Femur (tissue), 1 donor: ENCODE results near the gene ENGASE.

Experiments used
- DNase-seq: peaks from one replicate; pipeline ENCODE4 v3.0.0-alpha.2; 2017

Gene ENGASE

GRCh38 chr17:79096477-79096876 is 21.9 kb downstream of the ENGASE start:
- no peak for DNase-seq

DNA sequence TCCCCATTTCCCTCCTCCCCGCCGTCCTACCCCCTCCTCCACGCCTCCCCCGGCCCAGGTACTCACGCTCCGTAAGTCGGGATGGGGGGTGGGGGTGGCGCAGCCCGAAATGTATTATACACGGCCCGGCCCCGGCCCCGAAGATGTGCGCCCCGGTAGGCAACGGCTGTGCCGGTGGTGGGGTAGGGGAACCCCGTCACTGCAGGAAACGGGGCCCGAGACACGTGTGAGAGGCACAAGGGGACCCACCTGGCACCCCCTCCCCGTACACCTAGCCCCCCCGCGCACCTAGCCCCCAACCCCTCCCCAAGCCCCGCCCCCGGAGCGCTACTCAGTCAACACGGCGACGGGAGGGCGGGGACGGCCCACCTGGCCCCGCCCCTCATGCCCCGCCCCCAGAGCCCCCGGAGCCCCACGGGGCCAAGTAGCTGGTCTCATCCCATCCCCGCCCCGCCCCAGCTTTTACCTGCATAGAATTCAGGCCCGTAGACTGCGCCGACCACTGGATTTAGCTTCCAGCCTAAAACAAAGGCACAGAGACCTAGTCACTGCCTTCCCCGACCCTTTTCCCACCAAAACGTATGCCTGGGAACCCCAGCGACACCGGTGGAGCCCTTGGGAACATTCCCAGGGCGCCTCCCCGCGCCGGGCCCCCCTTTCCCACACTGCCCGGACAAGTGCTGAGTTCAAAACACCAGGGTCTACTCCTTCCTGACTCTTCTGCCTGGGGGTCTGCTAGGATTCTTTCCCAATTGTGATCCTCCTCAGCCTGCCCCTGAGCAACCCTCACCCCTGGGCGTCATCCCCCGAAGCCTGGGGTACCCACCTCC is 22.8 kb downstream of the ENGASE start:
- no peak for DNase-seq

GRCh38 chr17:79098282-79098867 is 23.8 kb downstream of the ENGASE start:
- DNase-seq = no peak

DNA sequence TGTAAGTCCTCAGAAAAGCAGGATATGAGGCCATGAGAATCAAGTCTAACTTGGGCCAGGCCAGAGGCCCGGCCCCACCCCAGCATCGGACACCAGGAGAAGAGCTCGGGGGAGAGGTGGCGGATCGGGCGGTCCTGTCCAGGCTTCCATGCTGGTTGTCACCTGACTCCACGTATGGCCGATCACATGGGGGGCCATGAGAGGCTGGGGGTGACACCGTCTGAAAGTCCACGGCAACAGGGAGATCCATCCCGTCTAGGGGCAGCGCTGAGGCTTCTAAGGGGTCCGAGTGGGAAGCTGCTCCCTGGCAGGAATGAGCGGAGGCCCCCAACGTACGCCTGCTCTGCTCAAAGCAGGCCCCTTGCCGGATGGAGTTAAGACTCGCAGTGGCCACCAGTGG is 25.8 kb downstream of the ENGASE start:
- no peak for DNase-seq

DNA sequence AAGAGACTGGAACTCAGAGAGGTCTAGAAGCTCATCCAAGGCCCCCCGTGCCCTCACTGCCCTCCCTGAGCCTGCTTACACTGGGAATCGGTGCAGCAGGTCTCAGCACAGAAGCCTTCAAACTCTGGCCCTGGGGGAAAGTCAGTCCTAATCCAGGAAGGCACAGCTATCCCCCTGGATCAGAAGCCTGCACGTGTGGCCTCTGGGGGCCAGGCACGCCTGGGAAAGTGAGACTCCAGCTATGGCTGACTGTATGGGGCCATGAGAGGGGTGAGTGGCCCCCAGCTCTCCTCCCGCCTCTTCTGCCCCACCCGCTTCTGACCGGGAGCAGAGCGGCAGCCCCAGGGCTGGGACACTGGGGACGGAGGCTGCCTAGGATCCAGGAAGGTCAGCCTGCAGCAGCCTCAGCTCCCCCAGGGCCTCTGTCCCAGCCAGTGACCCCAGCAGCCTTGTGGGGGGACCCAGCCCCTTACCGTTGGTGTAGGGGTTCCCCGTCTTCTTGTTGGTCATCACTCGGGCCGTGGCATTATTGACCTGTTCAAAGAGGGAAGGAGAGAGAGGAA is 26.6 kb downstream of the ENGASE start:
- DNase-seq = no peak

DNA sequence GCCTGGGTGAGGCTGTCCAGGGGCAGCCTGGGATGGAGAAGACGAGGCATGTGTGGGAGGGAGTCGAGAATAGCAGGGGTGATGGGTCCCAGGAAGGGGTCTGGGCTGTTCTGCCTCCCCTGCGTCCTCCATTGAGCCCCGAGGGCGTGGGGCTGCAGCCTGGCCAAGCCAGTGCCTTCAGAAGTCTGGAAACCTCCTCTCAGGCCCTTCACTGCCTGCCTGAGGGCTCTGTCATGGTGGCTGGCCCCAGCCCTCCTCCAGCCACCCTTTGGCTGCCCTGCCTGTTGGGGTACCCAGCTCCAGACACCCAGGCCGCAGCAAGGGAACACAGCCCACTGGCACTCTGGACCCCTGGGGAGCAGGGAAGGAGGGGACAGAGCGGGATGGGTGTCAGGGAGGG is 27.6 kb downstream of the ENGASE start:
- no peak for DNase-seq

DNA sequence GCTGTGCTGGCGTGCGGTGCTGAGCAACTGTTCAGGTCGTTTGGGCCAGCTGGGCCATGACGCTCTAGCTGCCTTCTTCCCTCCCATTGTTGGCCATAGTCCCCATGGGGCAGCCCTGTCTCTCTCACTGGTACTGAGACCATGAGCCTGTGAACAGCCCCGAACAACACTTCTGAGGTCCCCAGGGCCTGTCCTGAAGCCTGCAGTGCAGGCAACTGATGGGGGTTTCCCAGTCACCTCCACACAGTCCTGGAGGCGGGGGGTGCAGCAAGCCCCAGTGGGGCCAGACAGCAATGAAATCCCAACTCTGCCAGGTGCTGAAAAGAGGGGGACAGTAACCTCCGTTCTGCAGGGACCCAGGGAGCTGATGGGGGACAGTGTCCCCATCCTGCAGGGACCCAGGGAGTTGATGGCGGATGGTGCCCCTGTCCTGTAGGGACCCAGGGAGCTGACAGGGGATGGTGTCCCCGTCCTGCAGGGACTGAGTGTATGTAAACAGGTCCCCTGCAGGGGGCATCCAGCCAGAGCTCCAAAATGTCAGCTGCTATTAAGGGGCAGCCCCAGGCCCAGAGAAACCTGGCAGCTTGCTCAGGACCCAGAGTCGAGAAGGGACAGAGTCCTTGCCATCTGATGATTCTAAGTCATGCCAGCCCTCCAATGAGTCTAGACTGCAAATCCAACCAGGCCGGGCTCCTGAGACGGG is 30.4 kb downstream of the ENGASE start:
- DNase-seq = no peak

DNA sequence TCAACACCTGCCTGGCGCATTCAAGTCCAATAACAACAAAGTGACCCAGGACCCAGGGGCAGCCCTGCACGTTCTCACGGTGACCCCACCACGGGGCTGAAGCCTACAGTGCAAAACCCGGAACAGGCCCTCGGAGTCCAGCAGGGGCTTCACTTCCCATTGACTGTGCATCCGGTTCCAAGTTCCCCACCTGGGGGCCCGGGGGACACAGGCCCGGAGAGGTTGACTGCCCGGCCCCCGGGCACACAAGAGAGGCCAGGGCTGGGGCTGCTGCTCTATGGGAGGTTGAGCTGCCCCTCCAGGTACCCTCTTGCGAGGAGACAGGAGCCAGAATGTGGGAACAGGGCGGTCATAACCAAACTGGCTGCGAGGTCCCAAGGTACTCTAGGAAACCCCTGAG is 31.3 kb downstream of the ENGASE start:
- no peak for DNase-seq

DNA sequence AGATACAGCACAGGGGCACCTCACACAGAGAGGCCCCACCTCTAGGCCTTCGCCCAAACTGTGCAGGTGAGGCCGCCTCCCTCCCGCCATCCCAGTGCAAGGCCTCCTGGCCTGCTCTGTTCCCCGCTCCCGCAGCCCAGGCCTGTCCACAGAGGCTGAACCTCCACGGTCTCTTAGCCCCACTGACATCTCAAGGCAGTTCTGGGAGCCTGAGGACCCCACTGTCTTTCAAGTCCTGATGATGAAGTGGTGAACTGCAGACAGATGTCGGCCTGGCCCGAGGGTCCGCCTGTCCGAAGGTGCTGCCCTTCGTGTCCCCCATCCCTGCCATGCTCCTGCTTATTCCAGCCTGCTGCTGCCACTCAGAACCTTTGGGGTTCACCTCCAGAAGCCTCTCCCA is 32.3 kb downstream of the ENGASE start:
- DNase-seq = no peak

- DNase-seq = no peak
Observed at GRCh38 chr17:79107499-79108231, 33.0 kb downstream of the ENGASE start.

GRCh38 chr17:79108232-79108850 is 33.7 kb downstream of the ENGASE start:
- no peak for DNase-seq

GRCh38 chr17:79108870-79109269 is 34.2 kb downstream of the ENGASE start:
- DNase-seq = no peak

DNA sequence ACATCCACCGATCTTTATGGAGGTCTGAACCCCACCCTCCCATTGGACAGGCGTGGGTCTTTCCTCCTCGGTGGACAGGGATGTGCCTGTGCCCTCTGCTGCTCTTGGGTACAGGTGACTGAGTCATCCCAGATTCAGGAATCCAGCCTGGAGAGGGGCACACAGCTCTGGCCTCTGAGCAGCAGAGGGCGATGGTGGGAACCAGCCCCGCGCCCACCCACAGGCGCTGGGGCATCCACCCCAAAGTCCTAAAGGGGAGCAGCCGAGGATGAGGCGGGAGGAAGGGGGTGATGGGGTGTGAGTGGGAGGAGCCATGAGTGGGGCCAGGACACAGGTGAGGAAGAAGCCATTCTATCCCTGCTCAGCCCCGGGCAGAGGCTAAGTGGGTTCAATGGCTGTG is 35.0 kb downstream of the ENGASE start:
- DNase-seq = no peak

DNA sequence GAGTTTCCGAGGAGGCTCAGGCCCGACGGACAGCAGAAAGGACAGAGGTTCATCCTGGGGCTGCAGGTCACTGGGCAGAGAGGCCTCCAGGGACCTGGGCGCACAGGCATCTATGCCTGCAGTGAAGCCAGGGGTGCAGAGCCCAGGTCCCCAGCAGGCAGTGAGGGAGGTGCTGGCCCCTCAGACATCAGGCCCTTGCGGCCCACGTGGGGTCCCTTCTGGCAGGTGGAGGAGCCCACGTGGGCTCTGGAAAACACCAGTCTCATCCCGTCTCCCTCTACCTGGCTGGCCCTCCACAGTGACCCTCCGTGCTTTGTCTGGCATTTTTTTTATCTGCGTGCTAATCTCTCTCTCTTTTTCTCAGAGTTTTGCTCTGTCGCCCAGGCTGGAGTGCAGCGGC is 36.5 kb downstream of the ENGASE start:
- no peak for DNase-seq

GRCh38 chr17:79112471-79112870 is 37.8 kb downstream of the ENGASE start:
- no peak for DNase-seq

DNA sequence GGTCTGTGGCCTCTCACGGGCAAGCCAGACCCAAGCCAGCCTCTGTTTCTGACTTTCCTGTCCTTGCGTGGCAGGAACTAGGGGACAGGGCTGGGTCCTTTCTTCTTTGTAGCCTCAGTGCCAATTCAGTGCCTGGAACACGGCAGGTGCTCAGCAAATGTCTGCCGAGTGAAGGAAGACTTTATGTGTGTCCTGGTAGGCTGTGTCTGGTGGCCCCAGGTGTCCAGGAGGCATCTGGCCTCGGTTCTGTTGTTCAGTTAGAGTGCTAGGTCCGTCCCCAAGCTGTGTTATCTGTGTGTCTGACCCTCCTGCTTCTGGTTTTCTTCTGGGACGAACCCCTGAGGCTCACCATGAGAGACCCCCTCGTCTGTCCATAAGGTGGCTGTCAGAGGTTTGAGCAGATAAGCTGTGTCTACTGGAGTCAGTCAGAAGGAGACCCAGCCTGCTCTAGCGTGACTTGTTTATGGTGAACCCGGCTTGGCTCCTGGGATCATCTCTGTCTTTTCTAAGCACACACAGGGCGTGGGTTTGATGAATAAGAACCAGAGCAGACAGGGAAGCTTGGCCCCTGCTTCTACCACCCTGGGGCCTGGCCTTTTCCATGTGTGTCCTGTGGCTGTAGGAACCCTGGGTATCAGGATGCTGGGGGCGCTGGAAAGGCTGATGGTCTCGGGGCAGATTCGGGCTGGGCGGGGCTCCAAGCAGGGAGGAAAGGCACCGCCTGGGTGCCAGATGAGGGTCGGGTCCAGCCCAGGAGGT is 39.3 kb downstream of the ENGASE start:
- no peak for DNase-seq

DNA sequence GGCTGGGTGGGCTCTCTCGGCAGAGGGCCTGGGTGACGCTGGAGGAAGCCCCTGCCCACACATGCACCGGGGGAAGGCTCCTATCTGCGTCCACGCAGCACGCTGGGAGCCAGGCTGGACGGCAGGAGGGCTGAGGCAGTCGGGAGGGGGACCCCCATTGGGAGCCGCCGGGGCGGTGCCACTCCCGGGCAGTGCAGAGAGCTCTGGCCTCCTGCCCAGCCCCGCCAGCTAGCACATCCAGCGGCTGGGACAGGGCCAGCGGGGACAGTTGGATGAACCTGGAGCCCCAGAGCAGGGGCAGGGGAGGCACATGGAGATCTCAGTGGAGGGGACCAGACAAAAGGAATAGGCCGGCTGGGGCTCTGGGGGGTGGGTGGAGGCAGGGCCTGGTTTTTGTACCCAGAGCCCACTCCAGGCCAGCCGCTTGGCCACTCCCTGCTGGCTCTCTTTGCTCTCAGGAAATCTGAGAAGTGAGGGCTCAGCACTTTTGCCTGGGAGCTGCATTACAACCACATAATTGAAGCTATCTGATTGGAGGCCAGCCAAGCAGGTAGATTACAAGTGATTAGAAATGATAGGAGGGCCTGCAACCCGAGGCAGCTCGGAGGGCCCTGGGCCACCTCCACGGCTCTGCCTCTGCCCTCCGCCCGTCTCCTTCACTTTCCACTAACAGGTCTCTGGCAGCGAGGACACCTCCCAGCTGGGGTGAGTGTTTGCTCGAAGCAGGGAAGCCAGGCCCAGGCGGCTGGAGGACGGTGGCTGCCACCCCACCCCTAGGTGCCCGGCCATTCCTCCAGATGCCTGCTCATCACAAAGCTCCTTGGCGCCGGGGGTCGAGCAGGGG is 40.1 kb downstream of the ENGASE start:
- peak; percentile 72 for DNase-seq

DNA sequence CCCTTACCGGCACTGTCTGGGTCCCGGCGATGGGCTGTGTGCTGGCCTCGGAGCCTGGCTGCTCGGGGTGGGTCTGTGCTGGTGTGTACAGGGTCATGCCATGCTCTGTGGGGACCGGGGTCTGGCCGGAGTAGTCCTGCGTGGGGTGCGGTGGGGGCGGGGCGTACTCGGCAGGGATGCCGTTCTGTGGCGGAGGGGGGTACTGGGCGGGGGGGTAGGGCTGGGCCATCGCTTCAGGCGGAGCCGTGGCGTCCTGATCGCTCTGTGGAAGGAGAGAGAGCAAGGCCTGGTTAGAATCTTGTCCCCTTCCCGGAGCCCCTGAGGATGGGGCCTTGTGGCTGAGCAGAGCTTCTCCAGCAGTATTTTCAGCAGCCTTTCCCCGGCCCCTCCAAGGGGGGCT is 40.9 kb downstream of the ENGASE start:
- DNase-seq = no peak

GRCh38 chr17:79116575-79117368 is 42.1 kb downstream of the ENGASE start:
- DNase-seq = no peak

DNA sequence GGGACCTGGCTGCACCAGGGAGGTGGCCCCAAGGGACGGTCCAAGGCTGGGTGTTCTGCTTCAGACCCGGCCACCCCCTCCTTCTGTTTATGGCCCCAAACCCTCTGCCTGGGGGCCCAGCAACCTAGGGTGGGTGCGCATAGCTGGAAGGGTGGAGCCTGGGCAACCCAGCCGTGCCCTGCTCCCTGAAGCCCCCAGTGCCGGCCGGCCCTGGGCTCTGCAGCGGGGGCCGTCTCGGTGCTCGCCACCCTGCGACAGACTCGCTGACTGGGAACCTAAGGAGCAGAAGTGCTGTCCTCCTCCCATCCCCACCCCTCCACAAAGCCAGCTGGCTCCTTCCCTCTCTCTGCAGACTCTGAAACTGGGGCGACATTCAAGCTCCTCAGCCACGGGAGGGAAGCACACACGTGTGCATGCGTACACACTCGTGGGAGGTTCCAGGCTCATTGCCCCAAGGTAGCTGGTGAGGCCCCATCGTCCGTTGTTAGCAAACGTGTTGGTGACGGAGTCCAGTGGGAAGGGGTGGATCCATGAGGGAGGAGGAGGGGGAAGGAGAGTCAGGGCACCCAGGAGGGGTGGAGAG is 43.4 kb downstream of the ENGASE start:
- no peak for DNase-seq
